Measurements from ENCODE around the gene GNG7.

- TF ChIP-seq EZH2 (IDR thresholded peaks at IDR 0.05; ENCODE audit: insufficient read depth, poor library complexity, severe bottlenecking) (no peak), EZH2phosphoT487 (IDR thresholded peaks at IDR 0.05; ENCODE audit: insufficient read depth, low read depth) (no peak)
Measured at GRCh38 chr19:2636897-2637683, 65.4 kb downstream of the GNG7 start.
